Erythroblast (primary cell): Measurements from ENCODE around the gene SKI.
"Not testable (repeated sequence)": the region's sequence is repeated elsewhere in the genome, so short reads cannot be mapped to it uniquely, and the experiment has no call there.

Experiments
- DNase-seq, 2 experiments: peaks; one replicate each; lab custom pipeline; 2025; lab: John Stamatoyannopoulos, UW
- GATA1 ChIP-seq: IDR thresholded peaks from 2 replicates; pipeline ENCODE4 v1.6.1; 2011; ENCODE audit warnings: low read depth, mild to moderate bottlenecking, control low read depth, low read length, moderate library complexity
- POLR2A ChIP-seq: IDR thresholded peaks from 2 replicates; pipeline ENCODE4 v1.6.1; 2011; ENCODE audit warnings: mild to moderate bottlenecking, low read length

The SKI gene

GRCh38 chr1:2320006-2320405, 91.9 kb downstream of the SKI start:
- TF ChIP-seq POLR2A (no peak), GATA1 (no peak)
- no peak for DNase-seq

DNA sequence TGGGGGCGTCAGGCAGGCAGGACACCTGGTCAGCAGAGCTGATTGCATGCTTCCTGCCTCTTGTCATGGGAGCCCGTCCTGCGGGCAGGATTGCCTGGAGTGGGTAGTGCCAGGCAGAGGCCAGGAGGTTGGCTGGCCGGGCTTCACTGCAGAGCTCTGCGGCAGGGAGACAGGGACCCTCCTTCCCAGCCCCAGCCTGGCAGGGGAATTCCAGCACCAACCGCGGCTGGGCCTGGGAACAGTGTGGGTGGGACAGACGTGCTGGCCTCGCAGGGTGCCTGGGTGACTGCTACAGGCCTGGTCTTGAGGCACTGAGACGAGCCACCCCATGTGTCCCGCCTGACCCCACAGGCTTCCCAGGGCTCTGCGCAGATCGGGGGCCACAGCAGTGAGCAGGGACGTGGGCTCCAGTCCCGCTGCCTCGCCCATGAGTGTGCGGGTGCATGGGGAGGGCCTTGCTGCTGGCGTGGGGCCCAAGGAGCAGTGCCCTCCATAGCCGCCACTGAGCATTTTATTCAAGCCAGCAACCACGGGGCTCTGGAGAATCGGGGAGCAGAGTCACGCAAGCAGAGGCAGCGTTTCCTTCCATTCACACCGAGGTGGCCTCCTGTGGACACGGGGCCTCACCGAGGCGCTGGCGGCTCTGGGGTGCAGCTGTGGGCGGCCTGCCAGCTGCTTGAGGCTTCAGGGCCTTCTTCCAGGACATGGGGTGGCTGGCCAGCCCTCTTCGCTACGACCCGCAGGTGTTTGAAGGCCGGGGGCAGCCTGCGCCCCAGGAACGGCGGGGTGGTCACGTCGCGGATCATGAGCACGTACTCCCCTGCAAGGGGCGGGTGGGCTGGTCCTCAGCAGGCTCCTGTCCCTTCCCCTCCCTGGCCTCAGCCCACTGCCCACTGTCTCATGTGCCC, 92.9 kb downstream of the SKI start:
- no peak for TF ChIP-seq GATA1
- TF ChIP-seq POLR2A: no peak

DNA sequence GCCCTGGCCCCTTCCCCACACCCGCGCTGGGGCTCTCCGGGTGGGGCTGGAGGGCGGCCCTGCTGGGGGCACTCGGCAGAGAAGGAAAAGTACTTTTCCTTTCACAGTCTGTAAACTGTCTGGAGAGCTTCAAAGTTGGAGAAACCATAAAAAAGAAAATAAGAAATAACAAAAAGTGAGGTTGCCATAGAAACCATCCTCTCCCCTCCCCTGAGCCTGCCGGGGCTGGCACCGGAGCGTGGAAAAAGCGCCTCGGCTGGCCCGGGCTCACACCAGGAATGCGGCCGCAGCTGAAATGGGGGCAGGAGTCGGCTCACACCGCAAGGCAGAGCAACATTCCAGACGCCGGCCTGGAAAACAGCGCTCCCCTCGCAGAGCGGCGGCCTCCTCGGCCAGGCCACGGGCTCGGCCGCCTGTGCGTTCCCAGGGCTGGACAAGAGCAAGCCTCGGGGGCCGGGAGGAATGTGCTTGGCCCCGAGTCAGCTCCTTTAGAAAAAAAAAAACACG, 94.0 kb downstream of the SKI start:
- no peak for TF ChIP-seq GATA1
- no peak for TF ChIP-seq POLR2A
- no peak for DNase-seq

More for the DNA sequence above, 92.9 kb downstream of the SKI start:
- DNase-seq: no peak

GRCh38 chr1:2322581-2323211, 94.6 kb downstream of the SKI start:
- no peak for DNase-seq
- TF ChIP-seq GATA1: no peak
- TF ChIP-seq POLR2A: no peak

- DNase-seq: no peak
- TF ChIP-seq GATA1 (no peak), POLR2A (no peak)
Measured at GRCh38 chr1:2323451-2323974, 95.4 kb downstream of the SKI start.

- no peak for DNase-seq
- TF ChIP-seq GATA1 (no peak), POLR2A (no peak)
Measured at GRCh38 chr1:2324553-2325366, 96.6 kb downstream of the SKI start.

- no peak for DNase-seq
Measured at GRCh38 chr1:2326524-2326923, 98.4 kb downstream of the SKI start.

GRCh38 chr1:2327162-2327561, 99.0 kb downstream of the SKI start:
- DNase-seq: not testable (repeated sequence)

More at GRCh38 chr1:2326524-2326923, 98.4 kb downstream of the SKI start:
- TF ChIP-seq POLR2A (no peak), GATA1 (no peak)

DNA sequence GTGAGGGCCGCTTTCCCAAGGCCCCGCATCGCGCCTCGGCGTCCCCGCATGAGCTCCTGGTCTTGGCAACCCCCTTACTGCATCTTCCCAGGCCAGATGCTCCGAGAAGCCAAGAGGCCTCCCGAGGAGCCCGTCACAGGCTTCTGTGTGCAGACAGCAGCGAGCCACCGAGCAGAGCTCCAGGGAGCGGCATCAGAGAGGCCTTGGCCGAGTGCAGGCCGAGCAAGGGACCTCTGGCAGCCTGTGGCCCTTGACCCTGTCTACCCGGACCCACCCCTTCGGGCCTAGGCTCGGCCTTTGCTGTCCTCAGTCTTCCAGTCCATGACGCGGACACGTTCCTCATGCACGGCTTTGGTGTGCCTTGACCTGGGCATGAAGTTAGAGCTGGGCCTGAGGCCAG, 99.7 kb downstream of the SKI start:
- DNase-seq: no peak
- TF ChIP-seq POLR2A (no peak), GATA1 (no peak)

DNA sequence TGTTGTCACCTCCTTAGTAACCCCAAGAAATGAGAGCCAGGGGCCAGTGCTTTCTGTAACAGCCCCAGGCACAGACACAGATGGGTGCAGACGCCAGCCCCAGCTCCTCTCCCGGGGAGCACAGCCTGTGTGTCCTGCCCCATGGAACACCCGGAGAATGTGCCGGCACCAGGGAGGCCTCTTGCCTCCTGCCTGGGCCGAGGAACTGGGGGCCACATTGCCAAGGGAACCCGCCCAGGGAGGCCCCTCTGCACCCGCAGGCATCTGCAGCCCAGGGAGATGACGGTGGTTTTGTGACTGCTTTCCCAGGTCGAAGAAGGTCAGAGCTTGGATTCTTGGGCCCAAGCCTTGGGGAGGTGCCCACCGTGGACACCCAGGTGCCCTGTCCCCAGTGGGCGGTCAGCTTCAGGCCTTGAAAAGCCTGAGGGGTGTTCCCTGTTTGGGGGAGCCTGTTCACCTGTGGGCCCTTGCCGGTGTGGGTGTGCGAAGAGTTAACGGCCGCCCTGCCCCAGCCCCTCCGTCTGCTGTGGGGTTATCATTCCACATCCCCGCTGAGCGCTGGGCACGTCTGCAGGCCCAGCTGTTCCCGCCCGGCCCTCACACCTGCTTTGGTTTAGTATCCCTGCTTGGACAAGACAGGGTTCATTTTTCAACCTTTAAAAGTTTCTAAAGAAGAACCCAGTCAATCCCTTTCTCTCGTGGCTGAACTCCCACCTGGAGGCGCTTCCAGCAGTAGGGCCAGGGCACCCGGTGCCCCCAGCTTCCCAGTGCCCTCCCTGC, 100.7 kb downstream of the SKI start:
- no peak for TF ChIP-seq POLR2A
- TF ChIP-seq GATA1: no peak
- DNase-seq: no peak

DNA sequence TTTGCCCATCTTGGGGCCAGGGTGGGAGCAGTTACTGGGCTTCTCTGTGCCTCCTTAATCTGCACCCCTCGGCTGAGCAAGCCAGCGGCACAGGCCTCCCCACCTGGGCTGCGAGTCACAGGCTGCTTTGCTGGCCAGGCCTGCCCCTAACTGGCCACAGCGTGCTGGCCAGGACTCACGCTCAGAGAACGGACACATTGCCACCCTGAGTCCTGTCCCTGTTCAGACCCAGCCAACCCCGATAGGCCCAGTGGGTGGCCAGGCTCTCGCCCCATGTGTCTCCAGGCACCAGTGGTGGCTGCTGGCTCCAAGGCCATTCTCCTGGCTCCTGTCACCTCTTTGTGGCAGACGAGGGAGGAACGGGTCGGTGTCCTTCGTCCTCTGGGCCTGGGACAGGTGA, 101.9 kb downstream of the SKI start:
- DNase-seq: no peak
- TF ChIP-seq GATA1: no peak
- TF ChIP-seq POLR2A: no peak

DNA sequence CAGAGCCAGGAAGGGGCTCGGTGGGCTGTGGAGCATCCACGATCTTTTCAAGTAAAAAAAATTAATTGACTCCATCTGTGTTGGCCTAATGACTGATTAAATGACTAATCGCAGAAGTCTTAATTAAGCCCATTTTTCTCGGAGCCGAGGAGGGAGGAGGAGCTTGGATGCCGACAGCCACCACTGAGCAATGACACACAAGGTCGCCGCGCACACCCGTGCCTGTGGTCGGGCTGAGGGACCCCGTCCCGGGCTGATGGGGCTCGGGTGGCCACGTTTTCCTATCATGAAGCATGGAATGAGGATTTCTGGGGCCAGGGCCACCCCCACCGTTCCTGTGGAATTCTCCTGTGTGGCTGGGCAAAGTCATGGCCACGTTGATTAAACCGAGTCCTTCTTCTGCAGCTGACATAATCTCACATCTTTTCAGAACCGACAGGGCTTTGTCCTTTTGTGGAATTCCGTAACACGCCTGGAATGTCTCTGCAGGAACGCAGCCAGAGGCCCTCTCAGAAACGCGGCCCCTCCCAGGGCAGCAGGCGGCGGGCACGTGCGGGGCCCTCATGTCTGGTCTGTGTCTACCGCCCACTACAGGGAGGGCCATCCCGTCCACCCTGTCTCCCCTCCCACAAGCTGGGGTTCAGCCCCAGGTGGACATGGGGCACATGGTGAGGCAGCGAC, 102.5 kb downstream of the SKI start:
- TF ChIP-seq GATA1 (no peak), POLR2A (no peak)
- DNase-seq: no peak
